Hepatocyte (in vitro differentiated cells): ENCODE measurements around the gene GDPD4.

ENCODE experiments used
- CTCF ChIP-seq: fragments of 200-600 bp; sonication (generic); IDR thresholded peaks from 2 replicates; pipeline ENCODE4 v1.5.1; 2016; ENCODE audit warnings: antibody characterized with exemption, mild to moderate bottlenecking; ENCODE audit not compliant: poor library complexity
- EZH2 ChIP-seq: fragments of 200-600 bp; sonication (generic); IDR thresholded peaks from 2 replicates; pipeline ENCODE4 v1.6.1; 2016; ENCODE audit warnings: antibody characterized with exemption, mild to moderate bottlenecking, borderline replicate concordance
- EZH2phosphoT487 ChIP-seq: fragments of 200-600 bp; sonication (generic); IDR thresholded peaks from one replicate; pipeline ENCODE4 v1.6.1; 2018; ENCODE audit warnings: antibody characterized with exemption, mild to moderate bottlenecking, low read depth, moderate library complexity; ENCODE audit not compliant: unreplicated experiment, severe bottlenecking

- no peak for TF ChIP-seq CTCF
- no peak for TF ChIP-seq EZH2phosphoT487
- no peak for TF ChIP-seq EZH2
Observed at GRCh38 chr11:77311701-77312100, 10.2 kb upstream of the GDPD4 start.
